ENCODE measurements around the gene ACO1. TPM values are rescaled to one million over a fixed set of nuclear protein-coding genes. Genes with fewer than 3 reads are reported as not detected.

The ACO1 gene
- total RNA-seq, 2 experiments from 2014 or later, result 8.8 to 9.0 TPM

DNA sequence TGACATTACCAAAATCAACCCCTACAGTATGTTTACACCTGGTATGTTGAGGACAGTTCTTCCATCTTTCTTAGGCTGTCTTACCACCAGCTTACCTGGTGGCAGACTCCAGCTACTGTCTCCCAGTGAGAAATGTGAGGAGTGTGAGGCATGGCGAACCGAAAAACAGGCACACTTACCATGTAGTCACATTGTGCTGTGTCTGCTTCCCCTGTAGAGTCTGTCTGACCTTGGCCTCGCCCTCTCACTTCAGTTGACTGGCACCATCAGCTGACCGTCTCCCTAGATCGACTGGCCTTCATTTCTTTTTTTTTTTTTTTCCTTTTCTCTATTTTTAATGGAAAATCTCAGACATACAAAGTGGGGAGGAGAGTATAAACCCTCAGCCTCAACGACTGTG, 4.9 kb downstream of the ACO1 start:
- Histone ChIP-seq H3K4me3 (ENCODE audit: low read depth, low read length, poor library complexity, severe bottlenecking) (no peak overlapping the region), H2AFZ (ENCODE audit: low read length) (no peak overlapping the region), H3K4me2 (ENCODE audit: low read length) (no peak overlapping the region), H3K9me2 (ENCODE audit: insufficient read depth, low read length) (no peaks in the 10 kb centered on the region), H3K36me3 (ENCODE audit: insufficient read depth, low read length) (no peaks in the 10 kb centered on the region), H3K79me2 (ENCODE audit: insufficient read depth, low read depth, low read length) (no peaks in the 10 kb centered on the region), H3K4me1 (ENCODE audit: insufficient read depth, low read length, poor library complexity, severe bottlenecking) (peaks cover 15% of the 10 kb centered on the region), H3K9me3 (ENCODE audit: low read length) (no peaks in the 10 kb centered on the region), H4K20me1 (ENCODE audit: insufficient read depth, low read length) (no peaks in the 10 kb centered on the region), H3K27ac (ENCODE audit: low read depth, low read length, poor library complexity, severe bottlenecking) (no peak overlapping the region)
- POLR2A ChIA-PET, result interaction anchor here (0.6 to 1.3 kb wide), 2 partner anchors 73 to 120 kb away, joined by 3 read pairs; no protein-coding TSS in a partner anchor
- no peak for DNase-seq (ENCODE audit: low spot score)
- intact Hi-C loops (cut with micrococcal nuclease; ENCODE audit: unreplicated experiment), result no loop called here
- CTCF ChIA-PET (ENCODE audit: unreplicated experiment), result interaction anchor here (0.7 kb wide), 1 partner anchor 10 kb away, joined by 3 read pairs; no protein-coding TSS in a partner anchor
- no TSS peak for BruUV-seq (replicated peaks)
- TF ChIP-seq CTCF (conservative IDR thresholded peaks at IDR 0.05; ENCODE audit: low read length) (no peak), EZH2phosphoT487 (IDR thresholded peaks at IDR 0.05; ENCODE audit: borderline replicate concordance, low read depth, low read length) (no peak)

GRCh38 chr9:32393911-32394310, 9.5 kb downstream of the ACO1 start:
- Histone ChIP-seq H3K4me1 (ENCODE audit: insufficient read depth, low read length, poor library complexity, severe bottlenecking) (no peaks in the 10 kb centered on the region), H3K79me2 (ENCODE audit: insufficient read depth, low read depth, low read length) (no peaks in the 10 kb centered on the region), H3K9me2 (ENCODE audit: insufficient read depth, low read length) (no peaks in the 10 kb centered on the region), H3K27ac (ENCODE audit: low read depth, low read length, poor library complexity, severe bottlenecking) (no peak overlapping the region), H2AFZ (ENCODE audit: low read length) (no peak overlapping the region), H3K4me2 (ENCODE audit: low read length) (no peak overlapping the region), H3K36me3 (ENCODE audit: insufficient read depth, low read length) (no peaks in the 10 kb centered on the region), H3K4me3 (ENCODE audit: low read depth, low read length, poor library complexity, severe bottlenecking) (no peak overlapping the region), H3K9me3 (ENCODE audit: low read length) (no peaks in the 10 kb centered on the region), H4K20me1 (ENCODE audit: insufficient read depth, low read length) (no peaks in the 10 kb centered on the region)
- ChIA-PET CTCF (ENCODE audit: unreplicated experiment) (interaction anchor here (0.6 kb wide), 1 partner anchor 133 kb away, joined by 3 read pairs; no protein-coding TSS in a partner anchor), POLR2A (no interaction called here)
- intact Hi-C loops (cut with micrococcal nuclease; ENCODE audit: unreplicated experiment), result no loop called here
- no peak for DNase-seq (ENCODE audit: low spot score)
- TF ChIP-seq CTCF (conservative IDR thresholded peaks at IDR 0.05; ENCODE audit: low read length), result no peak
- TF ChIP-seq EZH2phosphoT487 (IDR thresholded peaks at IDR 0.05; ENCODE audit: borderline replicate concordance, low read depth, low read length), result no peak
- BruUV-seq (replicated peaks), result no TSS peak

DNA sequence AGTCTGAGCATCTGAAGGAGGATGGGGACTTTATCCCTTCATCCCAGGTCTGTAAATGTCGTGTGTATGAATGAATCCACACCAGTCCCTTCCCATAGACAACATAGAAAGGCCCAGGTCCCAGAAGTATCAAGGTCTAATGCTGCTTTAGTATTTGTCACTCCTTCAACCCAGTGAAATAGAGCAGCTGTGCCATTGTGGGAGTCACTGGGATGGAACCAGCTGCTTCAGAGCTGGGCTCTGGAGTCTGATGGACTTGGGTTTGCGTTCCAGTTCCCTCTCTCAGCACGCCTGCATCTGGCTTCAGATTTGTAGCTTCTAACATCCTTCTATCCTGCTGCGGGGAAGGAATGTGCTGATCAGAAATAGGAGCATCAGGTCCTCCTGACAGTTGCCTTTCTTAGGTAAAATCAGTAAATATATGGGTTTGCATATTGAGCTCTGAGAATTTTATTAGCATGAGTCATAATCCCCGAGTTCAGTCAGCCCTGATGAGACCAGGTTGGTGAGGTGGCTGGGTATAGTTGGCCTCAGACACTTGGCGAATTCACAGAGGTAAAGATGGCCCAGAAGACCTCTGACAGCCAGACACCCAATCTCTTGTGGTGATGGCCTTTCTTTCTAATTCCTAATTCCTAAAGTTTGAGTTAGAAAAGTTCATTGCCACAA, 10.1 kb downstream of the ACO1 start:
- Histone ChIP-seq H3K4me1 (ENCODE audit: insufficient read depth, low read length, poor library complexity, severe bottlenecking) (no peaks in the 10 kb centered on the region), H3K36me3 (ENCODE audit: insufficient read depth, low read length) (no peaks in the 10 kb centered on the region), H3K27ac (ENCODE audit: low read depth, low read length, poor library complexity, severe bottlenecking) (no peak overlapping the region), H3K4me3 (ENCODE audit: low read depth, low read length, poor library complexity, severe bottlenecking) (no peak overlapping the region), H2AFZ (ENCODE audit: low read length) (no peak overlapping the region), H3K9me3 (ENCODE audit: low read length) (no peaks in the 10 kb centered on the region), H3K79me2 (ENCODE audit: insufficient read depth, low read depth, low read length) (no peaks in the 10 kb centered on the region), H3K4me2 (ENCODE audit: low read length) (no peak overlapping the region), H3K9me2 (ENCODE audit: insufficient read depth, low read length) (no peaks in the 10 kb centered on the region), H4K20me1 (ENCODE audit: insufficient read depth, low read length) (no peaks in the 10 kb centered on the region)
- intact Hi-C loops (cut with micrococcal nuclease; ENCODE audit: unreplicated experiment), result no loop called here
- TF ChIP-seq CTCF (conservative IDR thresholded peaks at IDR 0.05; ENCODE audit: low read length) (no peak), EZH2phosphoT487 (IDR thresholded peaks at IDR 0.05; ENCODE audit: borderline replicate concordance, low read depth, low read length) (no peak)
- no TSS peak for BruUV-seq (replicated peaks)
- CTCF ChIA-PET (ENCODE audit: unreplicated experiment), result interaction anchor here (0.6 kb wide), 1 partner anchor 132 kb away, joined by 3 read pairs; no protein-coding TSS in a partner anchor
- POLR2A ChIA-PET, result no interaction called here
- no peak for DNase-seq (ENCODE audit: low spot score)
